Right atrium auricular region (tissue), 2 donors: ENCODE results near the gene TMCC2. TPM values are rescaled to one million over a fixed set of nuclear protein-coding genes. Genes with fewer than 3 reads are reported as not detected.

Source experiments
- DNase-seq: peaks from one replicate; pipeline ENCODE4 v3.0.0-alpha.2; 2019; ENCODE audit warnings: low spot score
- H3K27ac ChIP-seq, 2 donors: fragments of 200-600 bp; sonication (generic); 1 replicate in 1 of 2; 2 replicates in 1 of 2; pipeline ENCODE4 v1.5.1; 2016 to 2019
- H3K27me3 ChIP-seq, 2 donors: fragments of 200-600 bp; sonication (generic); one replicate each; pipeline versions ENCODE4 v1.5.1 to v1.6.0; 2017 to 2019
- H3K36me3 ChIP-seq: fragments of 200-600 bp; sonication (generic); one replicate; pipeline ENCODE4 v1.5.1; 2016
- H3K4me1 ChIP-seq, 2 donors: fragments of 200-600 bp; sonication (generic); one replicate each; pipeline versions ENCODE4 v1.5.1 to v1.6.0; 2017 to 2019
- H3K4me3 ChIP-seq, 2 donors: fragments of 200-600 bp; sonication (generic); 1 replicate in 1 of 2; 2 replicates in 1 of 2; pipeline ENCODE4 v1.5.1; 2017 to 2019; ENCODE audit warnings: mild to moderate bottlenecking in 1 of 2, moderate library complexity in 1 of 2
- H3K9me3 ChIP-seq, 2 donors: fragments of 200-600 bp; sonication (generic); one replicate each; pipeline ENCODE4 v1.5.1; 2019
- CTCF ChIP-seq, 2 donors: fragments of 200-600 bp; sonication (generic); IDR thresholded peaks; one replicate each; pipeline ENCODE4 v1.5.1; 2019; ENCODE audit warnings: antibody characterized with exemption in 2 of 2
- total RNA-seq, 2 donors: library from RNA; depleted of rRNA; stranded (reverse); fragments of >200 nt; gene quantifications; one replicate each; pipeline ENCODE4 v1.1.0, GENCODE V29; 2016

The TMCC2 gene
- total RNA-seq, 2 donors from 2014 or later: 8.5 to 11.9 TPM

GRCh38 chr1:205259998-205260397 lies 32.3 kb downstream of the TMCC2 start:
- DNase-seq: no peak
- no peak overlapping the region for H3K27ac ChIP-seq
- no peak for TF ChIP-seq CTCF (IDR thresholded peaks at IDR 0.05)
- no peak overlapping the region for H3K4me3 ChIP-seq
- no peaks in the 10 kb centered on the region for H3K36me3 ChIP-seq
- no peaks in the 10 kb centered on the region for H3K27me3 ChIP-seq
- H3K9me3 ChIP-seq: no peaks in the 10 kb centered on the region
- H3K4me1 ChIP-seq: peaks cover 0 to 75% of the 10 kb centered on the region in 2 donors

GRCh38 chr1:205260948-205261732 lies 33.4 kb downstream of the TMCC2 start:
- TF ChIP-seq CTCF (IDR thresholded peaks at IDR 0.05): no peak
- Histone ChIP-seq H3K4me1 (peaks cover 0 to 65% of the 10 kb centered on the region in 2 donors), H3K9me3 (no peaks in the 10 kb centered on the region), H3K36me3 (no peaks in the 10 kb centered on the region), H3K27ac (no peak overlapping the region), H3K4me3 (no peak overlapping the region), H3K27me3 (no peaks in the 10 kb centered on the region)
- no peak for DNase-seq

GRCh38 chr1:205261946-205262691 lies 34.4 kb downstream of the TMCC2 start:
- H3K27ac ChIP-seq: no peak overlapping the region

GRCh38 chr1:205262731-205263171 lies 35.0 kb downstream of the TMCC2 start:
- no peak for DNase-seq
- no peaks in the 10 kb centered on the region for H3K36me3 ChIP-seq
- H3K4me3 ChIP-seq: no peak overlapping the region
- H3K27me3 ChIP-seq: no peaks in the 10 kb centered on the region
- no peak for TF ChIP-seq CTCF (IDR thresholded peaks at IDR 0.05)
- H3K4me1 ChIP-seq: peaks cover 0 to 49% of the 10 kb centered on the region in 2 donors
- no peaks in the 10 kb centered on the region for H3K9me3 ChIP-seq
- H3K27ac ChIP-seq: no peak overlapping the region

More at GRCh38 chr1:205261946-205262691, 34.4 kb downstream of the TMCC2 start:
- H3K9me3 ChIP-seq: no peaks in the 10 kb centered on the region
- H3K4me1 ChIP-seq: peaks cover 0 to 55% of the 10 kb centered on the region in 2 donors
- no peak overlapping the region for H3K4me3 ChIP-seq
- H3K27me3 ChIP-seq: no peaks in the 10 kb centered on the region
- H3K36me3 ChIP-seq: no peaks in the 10 kb centered on the region
- no peak for TF ChIP-seq CTCF (IDR thresholded peaks at IDR 0.05)
- no peak for DNase-seq

GRCh38 chr1:205263580-205264190 lies 35.9 kb downstream of the TMCC2 start:
- Histone ChIP-seq H3K27ac (no peak overlapping the region), H3K4me1 (peaks cover 0 to 40% of the 10 kb centered on the region in 2 donors), H3K4me3 (no peak overlapping the region), H3K36me3 (no peaks in the 10 kb centered on the region), H3K27me3 (no peaks in the 10 kb centered on the region), H3K9me3 (no peaks in the 10 kb centered on the region)
- no peak for TF ChIP-seq CTCF (IDR thresholded peaks at IDR 0.05)
- no peak for DNase-seq
